HCT116 (cell line): ENCODE data around the gene NUDC. TPM values are rescaled to one million over a fixed set of nuclear protein-coding genes. Genes with fewer than 3 reads are reported as not detected.

Source experiments
- ATAC-seq: fragments of 200-7000 bp; cut with Tn5 transposase; 2 replicates; pipeline ENCODE4 v1.9.1; 2020; ENCODE audit warnings: mild to moderate bottlenecking, moderate library complexity
- BruUV-seq: library from RNA; stranded (reverse); fragments of 400-500 nt; replicated peaks from 2 replicates; lab custom pipeline; 2021; lab: Mats Ljungman, UMichigan
- CTCF ChIA-PET: fragments of 300-600 bp; sonication (Branson Sonifier 250); formaldehyde crosslinking; loops from one replicate; lab custom pipeline; 2021; ENCODE audit warnings: antibody characterized with exemption; lab: Charles Lee
- POLR2A ChIA-PET: fragments of 300-600, 350-600 bp; sonication (Branson Sonifier 250); formaldehyde crosslinking; loops from one replicate; lab custom pipeline; 2021; ENCODE audit warnings: antibody characterized with exemption; lab: Charles Lee
- RAD21 ChIA-PET, 2 experiments: fragments of 300-600 bp; sonication (Branson Sonifier 250); formaldehyde crosslinking; loops; one replicate each; lab custom pipeline; 2023; ENCODE audit warnings: low total read pairs in 2 of 2; ENCODE audit not compliant: uncharacterized antibody in 2 of 2, unreplicated experiment in 2 of 2, low non-redundant PET in 1 of 2; lab: Charles Lee
- DNase-seq: peaks from one replicate; pipeline ENCODE4 v3.0.0-alpha.2; 2010; ENCODE audit warnings: low read depth, low spot score
- H2AFZ ChIP-seq: fragments of 200-600 bp; shearing (Covaris generic), sonication (generic); 2 replicates; pipeline ENCODE4 v1.6.1; 2017; ENCODE audit warnings: low read depth, mixed run types, mixed read lengths, antibody characterized with exemption, low read length; ENCODE audit not compliant: poor library complexity, severe bottlenecking
- H3K27ac ChIP-seq: 2 replicates; pipeline ENCODE4 v1.5.1; 2012; ENCODE audit warnings: low read depth, low read length
- H3K27me3 ChIP-seq: fragments of 200-600 bp; sonication (generic); 2 replicates; pipeline ENCODE4 v1.6.1; 2016; ENCODE audit warnings: mixed run types, low read length, mixed read lengths; ENCODE audit not compliant: insufficient read depth
- H3K36me3 ChIP-seq, 2 experiments: fragments of 200-500 bp in 1 of 2; fragments of 200-600 bp in 1 of 2; sonication (Bioruptor generic) in 1 of 2; sonication (generic) in 1 of 2; 2 replicates each; pipeline versions ENCODE4 v1.5.1 to v1.6.1; 2014 to 2016; ENCODE audit warnings: low read length in 2 of 2, inconsistent platforms in 1 of 2, mixed read lengths in 1 of 2, mixed run types in 1 of 2; ENCODE audit not compliant: insufficient read depth in 2 of 2, control insufficient read depth in 1 of 2
- H3K4me1 ChIP-seq, 2 experiments: fragments of 200-600 bp in 1 of 2; sonication (generic) in 1 of 2; 2 replicates each; pipeline versions ENCODE4 v1.5.1 to v1.6.1; 2012 to 2017; ENCODE audit warnings: low read length in 2 of 2, inconsistent platforms in 1 of 2, mild to moderate bottlenecking in 1 of 2, mixed read lengths in 1 of 2, mixed run types in 1 of 2, moderate library complexity in 1 of 2; ENCODE audit not compliant: insufficient read depth in 2 of 2, control insufficient read depth in 1 of 2
- H3K4me2 ChIP-seq: fragments of 200-600 bp; sonication (generic); 2 replicates; pipeline ENCODE4 v1.6.1; 2017; ENCODE audit warnings: mixed run types, low read length, mixed read lengths
- H3K4me3 ChIP-seq, 2 experiments: fragments of 200-600 bp in 1 of 2; sonication (generic) in 1 of 2; replicated peaks in 1 of 2; 2 replicates each; pipeline ENCODE4 v1.5.1; 2011 to 2016; ENCODE audit warnings: low read length in 2 of 2, control low read depth in 1 of 2, low read depth in 1 of 2, mild to moderate bottlenecking in 1 of 2, mixed read lengths in 1 of 2, mixed run types in 1 of 2
- H3K79me2 ChIP-seq: fragments of 200-600 bp; sonication (generic); 2 replicates; pipeline ENCODE4 v1.6.1; 2017; ENCODE audit warnings: mild to moderate bottlenecking, mixed run types, low read length, moderate library complexity, mixed read lengths; ENCODE audit not compliant: insufficient read depth
- H3K9ac ChIP-seq: fragments of 200-600 bp; sonication (generic); 2 replicates; pipeline ENCODE4 v1.6.1; 2016; ENCODE audit warnings: low read length, mixed read lengths
- H3K9me2 ChIP-seq: fragments of 200-600 bp; sonication (generic), shearing (Covaris generic); 2 replicates; pipeline ENCODE4 v1.6.1; 2017; ENCODE audit warnings: mixed run types, mild to moderate bottlenecking, moderate library complexity; ENCODE audit not compliant: insufficient read depth
- H3K9me3 ChIP-seq, 2 experiments: fragments of 200-500 bp in 1 of 2; fragments of 200-600 bp in 1 of 2; sonication (Bioruptor generic) in 1 of 2; sonication (generic) in 1 of 2; 2 replicates each; pipeline ENCODE4 v1.6.1; 2014 to 2017; ENCODE audit warnings: low read length in 2 of 2, mixed read lengths in 2 of 2, inconsistent platforms in 1 of 2, low read depth in 1 of 2, mild to moderate bottlenecking in 1 of 2, mixed run types in 1 of 2, moderate library complexity in 1 of 2; ENCODE audit not compliant: control insufficient read depth in 1 of 2, insufficient read depth in 1 of 2
- H4K20me1 ChIP-seq: fragments of 200-600 bp; sonication (generic), shearing (Covaris generic); 2 replicates; pipeline ENCODE4 v1.6.1; 2017; ENCODE audit warnings: mixed run types, mild to moderate bottlenecking, moderate library complexity; ENCODE audit not compliant: insufficient read depth
- CEBPB ChIP-seq: IDR thresholded peaks from 2 replicates; pipeline ENCODE4 v1.6.1; 2012; ENCODE audit warnings: low read depth
- EGR1 ChIP-seq: IDR thresholded peaks from 2 replicates; pipeline ENCODE4 v1.6.1; 2012; ENCODE audit warnings: low read depth
- ELF1 ChIP-seq: IDR thresholded peaks from 2 replicates; pipeline ENCODE4 v1.6.1; 2012; ENCODE audit warnings: low read depth, borderline replicate concordance
- EZH2phosphoT487 ChIP-seq: fragments of 200-600 bp; IDR thresholded peaks from 2 replicates; pipeline ENCODE4 v1.6.1; 2018; ENCODE audit warnings: antibody characterized with exemption, borderline replicate concordance
- FOSL1 ChIP-seq: IDR thresholded peaks from 2 replicates; pipeline ENCODE4 v1.6.1; 2012; ENCODE audit warnings: low read depth
- JUND ChIP-seq: IDR thresholded peaks from 2 replicates; pipeline ENCODE4 v1.6.1; 2012
- POLR2AphosphoS5 ChIP-seq: IDR thresholded peaks from 2 replicates; pipeline ENCODE4 v1.6.1; 2011; ENCODE audit warnings: mild to moderate bottlenecking, low read depth, low read length, moderate library complexity
- RAD21 ChIP-seq: IDR thresholded peaks from 2 replicates; pipeline ENCODE4 v1.6.1; 2012; ENCODE audit warnings: low read depth, mild to moderate bottlenecking
- SRF ChIP-seq: IDR thresholded peaks from 2 replicates; pipeline ENCODE4 v1.6.1; 2012; ENCODE audit warnings: low read depth
- TCF7L2 ChIP-seq: IDR thresholded peaks from 2 replicates; pipeline ENCODE4 v1.7.0; 2011; ENCODE audit warnings: borderline replicate concordance, inconsistent platforms; ENCODE audit not compliant: insufficient read depth, insufficient read length; ENCODE audit errors: extremely low read depth
- YY1 ChIP-seq: IDR thresholded peaks from 2 replicates; pipeline ENCODE4 v1.6.1; 2011; ENCODE audit warnings: low read length, low read depth, moderate library complexity, mild to moderate bottlenecking; ENCODE audit not compliant: insufficient replicate concordance; ENCODE audit errors: extremely low read depth
- ZFX ChIP-seq: fragments of 450-650 bp; IDR thresholded peaks from 2 replicates; pipeline ENCODE4 v1.6.1; 2017
- intact Hi-C: fragments of 100-400 bp; cut with micrococcal nuclease; formaldehyde crosslinking; loops from 2 replicates; pipeline ENCODE4 v1.10.0; 2022
- total RNA-seq: library from RNA; stranded (reverse); gene quantifications from one replicate; pipeline ENCODE4 v1.2.1, GENCODE V29; 2021; ENCODE audit not compliant: unreplicated experiment
- TF ChIP-seq, protein P1 (sequence below): IDR thresholded peaks from 2 replicates; pipeline ENCODE4 v1.6.1; 2012; ENCODE audit warnings: low read depth
- TF ChIP-seq, protein P2 (sequence below): IDR thresholded peaks from 2 replicates; pipeline ENCODE4 v1.6.1; 2011; ENCODE audit warnings: mild to moderate bottlenecking, low read length, moderate library complexity; ENCODE audit not compliant: insufficient replicate concordance; ENCODE audit errors: extremely low read depth

NUDC gene
- total RNA-seq, 1 experiment from 2014 or later = 119 TPM

DNA sequence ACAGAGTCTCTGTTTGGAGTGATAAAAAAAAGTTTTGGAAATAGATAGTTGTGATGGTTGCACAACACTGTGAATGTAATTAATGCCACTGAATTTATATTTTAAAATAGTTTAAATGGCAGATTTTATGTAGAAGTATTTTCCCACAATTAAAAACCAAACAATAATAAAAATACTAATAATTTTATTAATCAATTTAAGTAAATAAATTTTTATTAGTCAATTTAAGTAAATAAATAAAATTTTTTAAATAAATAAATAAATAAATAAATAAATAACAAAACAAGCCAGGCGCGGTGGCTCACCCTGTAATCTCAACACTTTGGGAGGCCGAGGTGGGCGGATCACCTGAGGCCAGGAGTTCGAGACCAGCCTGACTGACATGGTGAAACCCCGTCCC lies 43.7 kb downstream of the NUDC start (continued):
- TF ChIP-seq, protein P1, sequence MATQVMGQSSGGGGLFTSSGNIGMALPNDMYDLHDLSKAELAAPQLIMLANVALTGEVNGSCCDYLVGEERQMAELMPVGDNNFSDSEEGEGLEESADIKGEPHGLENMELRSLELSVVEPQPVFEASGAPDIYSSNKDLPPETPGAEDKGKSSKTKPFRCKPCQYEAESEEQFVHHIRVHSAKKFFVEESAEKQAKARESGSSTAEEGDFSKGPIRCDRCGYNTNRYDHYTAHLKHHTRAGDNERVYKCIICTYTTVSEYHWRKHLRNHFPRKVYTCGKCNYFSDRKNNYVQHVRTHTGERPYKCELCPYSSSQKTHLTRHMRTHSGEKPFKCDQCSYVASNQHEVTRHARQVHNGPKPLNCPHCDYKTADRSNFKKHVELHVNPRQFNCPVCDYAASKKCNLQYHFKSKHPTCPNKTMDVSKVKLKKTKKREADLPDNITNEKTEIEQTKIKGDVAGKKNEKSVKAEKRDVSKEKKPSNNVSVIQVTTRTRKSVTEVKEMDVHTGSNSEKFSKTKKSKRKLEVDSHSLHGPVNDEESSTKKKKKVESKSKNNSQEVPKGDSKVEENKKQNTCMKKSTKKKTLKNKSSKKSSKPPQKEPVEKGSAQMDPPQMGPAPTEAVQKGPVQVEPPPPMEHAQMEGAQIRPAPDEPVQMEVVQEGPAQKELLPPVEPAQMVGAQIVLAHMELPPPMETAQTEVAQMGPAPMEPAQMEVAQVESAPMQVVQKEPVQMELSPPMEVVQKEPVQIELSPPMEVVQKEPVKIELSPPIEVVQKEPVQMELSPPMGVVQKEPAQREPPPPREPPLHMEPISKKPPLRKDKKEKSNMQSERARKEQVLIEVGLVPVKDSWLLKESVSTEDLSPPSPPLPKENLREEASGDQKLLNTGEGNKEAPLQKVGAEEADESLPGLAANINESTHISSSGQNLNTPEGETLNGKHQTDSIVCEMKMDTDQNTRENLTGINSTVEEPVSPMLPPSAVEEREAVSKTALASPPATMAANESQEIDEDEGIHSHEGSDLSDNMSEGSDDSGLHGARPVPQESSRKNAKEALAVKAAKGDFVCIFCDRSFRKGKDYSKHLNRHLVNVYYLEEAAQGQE = no peak
- TF ChIP-seq, all 23 proteins: peak for 0

DNA sequence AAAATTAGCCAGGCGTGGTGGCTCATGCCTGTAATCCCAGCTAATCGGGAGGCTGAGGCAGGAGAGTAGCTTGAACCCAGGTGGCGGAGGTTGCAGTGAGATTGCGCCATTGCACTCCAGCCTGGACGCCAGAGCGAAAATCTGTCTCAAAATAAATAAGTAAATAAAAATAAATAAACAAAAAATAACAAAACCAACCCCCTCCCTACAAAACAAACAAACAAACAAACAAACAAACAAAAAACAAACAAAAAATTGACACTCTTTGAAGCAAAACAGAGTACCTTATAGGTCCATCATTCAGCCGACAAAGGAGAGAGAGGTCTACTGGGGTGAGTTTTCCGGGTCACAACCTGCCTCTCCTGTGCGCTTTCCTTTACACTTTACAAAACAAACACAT lies 44.1 kb downstream of the NUDC start:
- DNase-seq (no peak), ATAC-seq (no peak)
- Histone ChIP-seq H3K27me3 (no peaks in the 10 kb centered on the region), H3K4me1 (peaks cover 0 to 41% of the 10 kb centered on the region in 2 experiments; a peak in 2 of 4 replicates), H3K9ac (no peak overlapping the region), H3K4me2 (no peak overlapping the region), H3K36me3 (no peaks in the 10 kb centered on the region), H3K4me3 (no peak overlapping the region), H3K9me3 (no peaks in the 10 kb centered on the region), H4K20me1 (no peaks in the 10 kb centered on the region), H3K27ac (no peak overlapping the region), H3K79me2 (no peaks in the 10 kb centered on the region), H2AFZ (no peak overlapping the region), H3K9me2 (no peaks in the 10 kb centered on the region)
- intact Hi-C loops = loop anchor here (5.0 kb wide), 1 partner anchor 82 kb away; no protein-coding TSS in a partner anchor
- no peak for TF ChIP-seq SRF
- TF ChIP-seq ELF1 = no peak
- no peak for TF ChIP-seq EZH2phosphoT487
- TF ChIP-seq RAD21 = no peak
- no peak for TF ChIP-seq CEBPB
- no peak for TF ChIP-seq FOSL1
- no peak for TF ChIP-seq TCF7L2
- no peak for TF ChIP-seq EGR1
- TF ChIP-seq ZFX = no peak
- TF ChIP-seq YY1 = no peak
- TF ChIP-seq, protein P2, sequence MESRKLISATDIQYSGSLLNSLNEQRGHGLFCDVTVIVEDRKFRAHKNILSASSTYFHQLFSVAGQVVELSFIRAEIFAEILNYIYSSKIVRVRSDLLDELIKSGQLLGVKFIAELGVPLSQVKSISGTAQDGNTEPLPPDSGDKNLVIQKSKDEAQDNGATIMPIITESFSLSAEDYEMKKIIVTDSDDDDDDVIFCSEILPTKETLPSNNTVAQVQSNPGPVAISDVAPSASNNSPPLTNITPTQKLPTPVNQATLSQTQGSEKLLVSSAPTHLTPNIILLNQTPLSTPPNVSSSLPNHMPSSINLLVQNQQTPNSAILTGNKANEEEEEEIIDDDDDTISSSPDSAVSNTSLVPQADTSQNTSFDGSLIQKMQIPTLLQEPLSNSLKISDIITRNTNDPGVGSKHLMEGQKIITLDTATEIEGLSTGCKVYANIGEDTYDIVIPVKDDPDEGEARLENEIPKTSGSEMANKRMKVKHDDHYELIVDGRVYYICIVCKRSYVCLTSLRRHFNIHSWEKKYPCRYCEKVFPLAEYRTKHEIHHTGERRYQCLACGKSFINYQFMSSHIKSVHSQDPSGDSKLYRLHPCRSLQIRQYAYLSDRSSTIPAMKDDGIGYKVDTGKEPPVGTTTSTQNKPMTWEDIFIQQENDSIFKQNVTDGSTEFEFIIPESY = no peak
- no peak for TF ChIP-seq POLR2AphosphoS5
- no peak for TF ChIP-seq JUND
- CTCF ChIA-PET = interaction anchor here (1.7 to 1.8 kb wide), 2 partner anchors 21 to 39 kb away, joined by 4 read pairs; no protein-coding TSS in a partner anchor
- RAD21 ChIA-PET = no interaction called here
- POLR2A ChIA-PET = interaction anchor here (4.0 kb wide), 1 partner anchor 31 kb away, joined by 26 read pairs; no protein-coding TSS in a partner anchor
- BruUV-seq = no TSS peak
